ENCODE measurements around the gene AFF3. TPM values are rescaled to one million over a fixed set of nuclear protein-coding genes. Genes with fewer than 3 reads are reported as not detected.

The AFF3 gene
- total and polyA plus RNA-seq, 2 of the 8 experiments (the other 6 are each of a cell fraction or from before 2014, with no cell fraction given), result 0.27 to 3.0 TPM

DNA sequence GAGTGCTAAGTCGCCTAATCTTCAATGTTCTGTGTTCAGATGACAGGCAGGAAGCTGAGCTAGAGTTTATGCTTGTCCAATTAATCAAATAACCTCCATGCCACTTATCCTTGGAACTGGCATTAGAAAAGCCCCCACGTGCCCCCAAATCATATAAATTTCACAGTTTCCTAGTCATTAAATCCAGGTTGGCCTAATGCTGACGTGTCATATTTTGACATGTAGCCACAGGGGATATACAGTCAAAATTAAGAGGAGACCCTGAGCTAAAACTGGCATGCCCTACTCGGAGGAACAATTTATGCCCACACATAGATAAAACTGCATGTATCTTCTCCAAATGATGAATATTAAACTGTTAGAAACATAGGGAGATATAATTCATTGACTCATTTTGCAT, 101.0 kb downstream of the AFF3 start:
- no peak overlapping the region for H3K4ac ChIP-seq (replicated peaks; ENCODE audit: insufficient read length, low read depth, low read length)
- H3K79me2 ChIP-seq (ENCODE audit: control insufficient read depth in 1 of 2, insufficient read depth in 2 of 2, low read length in 2 of 2), result no peaks in the 10 kb centered on the region
- H4K91ac ChIP-seq (replicated peaks; ENCODE audit: insufficient read length, low read length), result no peak overlapping the region
- no peaks in the 10 kb centered on the region for H3K9me3 ChIP-seq (ENCODE audit: insufficient read depth in 2 of 2, low read depth in 1 of 2, low read length in 1 of 2)
- no peaks in the 10 kb centered on the region for H4K20me1 ChIP-seq (replicated peaks in 1 of 2; ENCODE audit: control insufficient read depth in 1 of 2, insufficient read depth in 2 of 2, low read length in 2 of 2)
- H2AFZ ChIP-seq (ENCODE audit: low read length), result no peak overlapping the region
- no peak overlapping the region for H4K8ac ChIP-seq (ENCODE audit: extremely low read depth, insufficient read depth, low read length)
- 90% methylated on average over 4 of the region's 4 CpGs; no CpG with 5 or more reads in 1 of the 2 experiments for WGBS, 2 experiments (ENCODE audit: extremely low coverage in 1 of 2, insufficient coverage in 1 of 2, insufficient read length in 1 of 2, insufficient replicate concordance in 2 of 2, low coverage in 1 of 2, low lambda C conversion rate in 2 of 2, missing lambda C conversion rate in 1 of 2)
- H3K14ac ChIP-seq (ENCODE audit: insufficient read length), result no peak overlapping the region
- H3K4me2 ChIP-seq (ENCODE audit: insufficient read depth in 1 of 2, low read depth in 2 of 2, low read length in 2 of 2), result no peak overlapping the region
- H3K27ac ChIP-seq (ENCODE audit: low read depth, low read length), result no peak overlapping the region
- H3K36me3 ChIP-seq (ENCODE audit: control insufficient read depth in 2 of 4, insufficient read depth in 4 of 4, low read length in 3 of 4), result no peaks in the 10 kb centered on the region
- H3K79me1 ChIP-seq (ENCODE audit: low read depth, low read length), result no peaks in the 10 kb centered on the region
- no peak overlapping the region for H2BK20ac ChIP-seq (ENCODE audit: low read length)
- H3K9ac ChIP-seq (replicated peaks in 1 of 4; ENCODE audit: extremely low read depth in 1 of 4, low read depth in 3 of 4, low read length in 3 of 4), result no peak overlapping the region
- H2BK15ac ChIP-seq (ENCODE audit: low read length), result no peak overlapping the region
- no peak overlapping the region for H2AK5ac ChIP-seq (ENCODE audit: low read depth, low read length)
- no peak overlapping the region for H3K4me3 ChIP-seq (ENCODE audit: extremely low read depth in 1 of 4, insufficient read depth in 2 of 4, low read depth in 3 of 4, low read length in 4 of 4)
- no peak overlapping the region for H2BK120ac ChIP-seq (replicated peaks; ENCODE audit: low read depth, low read length)
- no peak overlapping the region for H2BK5ac ChIP-seq (ENCODE audit: low read depth, low read length)
- POLR2A ChIA-PET (ENCODE audit: partially characterized antibody), result no interaction called here
- H3K4me1 ChIP-seq (replicated peaks in 1 of 4; ENCODE audit: control insufficient read depth in 3 of 4, insufficient read depth in 4 of 4, low read length in 3 of 4), result peaks cover 0 to 7% (median 0%) of the 10 kb centered on the region in 4 experiments; a peak in 1 of 7 replicates
- no peak overlapping the region for H2BK12ac ChIP-seq (ENCODE audit: low read depth, low read length)
- no peak overlapping the region for H3K56ac ChIP-seq (replicated peaks; ENCODE audit: insufficient read length, low read depth, low read length)
- H4K5ac ChIP-seq (ENCODE audit: insufficient read length, low read depth, low read length), result no peak overlapping the region
- no peak for FAIRE-seq
- no peak overlapping the region for H3K18ac ChIP-seq (ENCODE audit: extremely low read depth, low read length)
- H3K23me2 ChIP-seq (ENCODE audit: low read depth, low read length), result no peaks in the 10 kb centered on the region
- H3K27me3 ChIP-seq (replicated peaks in 1 of 4; ENCODE audit: control insufficient read depth in 3 of 4, extremely low read depth in 1 of 4, insufficient read depth in 3 of 4, low read length in 3 of 4), result peaks cover 0 to 2% (median 0%) of the 10 kb centered on the region in 4 experiments; a peak in 1 of 7 replicates
- CTCF ChIA-PET (ENCODE audit: partially characterized antibody), result interaction anchor here (0.6 to 1.5 kb wide), 7 partner anchors 10 to 1567 kb away, joined by 3 to 5 read pairs (median 3); no protein-coding TSS in a partner anchor
- DNase-seq (ENCODE audit: low read depth in 1 of 2, low spot score in 2 of 2), result no peak
- no peak overlapping the region for H3K23ac ChIP-seq (ENCODE audit: insufficient read length)
- TF ChIP-seq SP2 (IDR thresholded peaks at IDR 0.05; ENCODE audit: low read length) (no peak), RFX5 (IDR thresholded peaks at IDR 0.05; ENCODE audit: borderline replicate concordance, low read depth, low read length) (no peak), GABPA (IDR thresholded peaks at IDR 0.05; ENCODE audit: borderline replicate concordance, insufficient read depth, low read length) (no peak), SIRT6 (IDR thresholded peaks at IDR 0.05; ENCODE audit: low read length) (no peak), KDM1A (IDR thresholded peaks at IDR 0.05; ENCODE audit: borderline replicate concordance, low read length) (no peak), PHF8 (conservative IDR thresholded peaks at IDR 0.05; ENCODE audit: low read depth, low read length) (no peak), MAFK (IDR thresholded peaks at IDR 0.05; ENCODE audit: low read depth, low read length) (no peak), POLR2AphosphoS5 (IDR thresholded peaks at IDR 0.05; ENCODE audit: low read depth, low read length) (no peak), TEAD4 (IDR thresholded peaks at IDR 0.05; ENCODE audit: low read depth, low read length) (no peak)
- TF ChIP-seq, protein P1, sequence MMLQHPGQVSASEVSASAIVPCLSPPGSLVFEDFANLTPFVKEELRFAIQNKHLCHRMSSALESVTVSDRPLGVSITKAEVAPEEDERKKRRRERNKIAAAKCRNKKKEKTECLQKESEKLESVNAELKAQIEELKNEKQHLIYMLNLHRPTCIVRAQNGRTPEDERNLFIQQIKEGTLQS (IDR thresholded peaks at IDR 0.05; ENCODE audit: insufficient read depth, low read depth, low read length), result no peak
- TF ChIP-seq, protein P2, sequence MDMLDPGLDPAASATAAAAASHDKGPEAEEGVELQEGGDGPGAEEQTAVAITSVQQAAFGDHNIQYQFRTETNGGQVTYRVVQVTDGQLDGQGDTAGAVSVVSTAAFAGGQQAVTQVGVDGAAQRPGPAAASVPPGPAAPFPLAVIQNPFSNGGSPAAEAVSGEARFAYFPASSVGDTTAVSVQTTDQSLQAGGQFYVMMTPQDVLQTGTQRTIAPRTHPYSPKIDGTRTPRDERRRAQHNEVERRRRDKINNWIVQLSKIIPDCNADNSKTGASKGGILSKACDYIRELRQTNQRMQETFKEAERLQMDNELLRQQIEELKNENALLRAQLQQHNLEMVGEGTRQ (IDR thresholded peaks at IDR 0.05; ENCODE audit: low read length), result no peak
